ENCODE measurements around the gene GPHN.

Gene GPHN

GRCh38 chr14:67172520-67172919 lies 664.6 kb downstream of the GPHN start:
- no peak for DNase-seq

- no peak for DNase-seq
Measured at GRCh38 chr14:67173719-67174118, 665.8 kb downstream of the GPHN start.

- no peak for DNase-seq
Measured at GRCh38 chr14:67186172-67186768, 678.3 kb downstream of the GPHN start.

- no peak for DNase-seq
Measured at GRCh38 chr14:67186789-67187584, 679.0 kb downstream of the GPHN start.

GRCh38 chr14:67187826-67188225 lies 679.9 kb downstream of the GPHN start:
- no peak for DNase-seq

GRCh38 chr14:67188326-67188725 lies 680.4 kb downstream of the GPHN start:
- DNase-seq, result no peak

GRCh38 chr14:67191768-67192290 lies 683.9 kb downstream of the GPHN start:
- no peak for DNase-seq

GRCh38 chr14:67192366-67192765 lies 684.4 kb downstream of the GPHN start:
- no peak for DNase-seq

GRCh38 chr14:67195279-67195678 lies 687.3 kb downstream of the GPHN start:
- DNase-seq, result no peak

- no peak for DNase-seq
Measured at GRCh38 chr14:67199016-67199415, 691.1 kb downstream of the GPHN start.

GRCh38 chr14:67207810-67208209 lies 699.9 kb downstream of the GPHN start:
- no peak for DNase-seq

- DNase-seq, result no peak
Measured at GRCh38 chr14:67218126-67218525, 710.2 kb downstream of the GPHN start.

- DNase-seq, result no peak
Measured at GRCh38 chr14:67221248-67221981, 713.5 kb downstream of the GPHN start.

GRCh38 chr14:67221982-67222328 lies 714.0 kb downstream of the GPHN start:
- DNase-seq, result no peak

GRCh38 chr14:67225523-67225922 lies 717.6 kb downstream of the GPHN start:
- no peak for DNase-seq

- no peak for DNase-seq
Measured at GRCh38 chr14:67228325-67228984, 720.5 kb downstream of the GPHN start.

Measured in activated T-cell treated with anti-CD3 and anti-CD28 coated beads for 4 hours (primary cell).